Stimulated activated naive B cell treated with anti-CD40 and anti-IgM and Interleukin-4, amounts not matched to agents 10 μg/mL and 1 μg/mL and 100 μg/mL, for 72 hours (primary cell): ENCODE results near the gene AMMECR1.
"Not testable (repeated sequence)": the region's sequence is repeated elsewhere in the genome, so short reads cannot be mapped to it uniquely, and the experiment has no call there.

Experiments used
- ATAC-seq, 2 donors: fragments of 150-1000 bp; cut with Tn5 transposase; replicated peaks; 2 replicates each; pipeline ENCODE4 v1.10.0; 2021; ENCODE audit warnings: moderate library complexity in 1 of 2
- DNase-seq: peaks from one replicate; pipeline ENCODE4 v3.0.0; 2021
- H3K27ac Mint-ChIP-seq: one replicate; pipeline ENCODE4 v1.8.0; 2022; ENCODE audit warnings: mild to moderate bottlenecking, mixed read lengths
- H3K27me3 Mint-ChIP-seq, 2 donors: one replicate each; pipeline ENCODE4 v1.8.0; 2022; ENCODE audit warnings: mixed read lengths in 2 of 2
- H3K36me3 Mint-ChIP-seq, 2 donors: one replicate each; pipeline ENCODE4 v1.8.0; 2022; ENCODE audit warnings: mixed read lengths in 2 of 2, mild to moderate bottlenecking in 1 of 2
- H3K4me1 Mint-ChIP-seq, 2 donors: one replicate each; pipeline ENCODE4 v1.8.0; 2022; ENCODE audit warnings: mixed read lengths in 2 of 2, mild to moderate bottlenecking in 1 of 2
- H3K4me3 Mint-ChIP-seq, 2 donors: one replicate each; pipeline ENCODE4 v1.8.0; 2022; ENCODE audit warnings: mild to moderate bottlenecking in 2 of 2, mixed read lengths in 2 of 2, moderate library complexity in 1 of 2
- H3K9me3 Mint-ChIP-seq, 2 donors: one replicate each; pipeline ENCODE4 v1.8.0; 2022; ENCODE audit warnings: mixed read lengths in 2 of 2, mild to moderate bottlenecking in 1 of 2

The AMMECR1 gene

GRCh38 chrX:110155759-110156158 is 162.1 kb downstream of the AMMECR1 start:
- H3K4me1 Mint-ChIP-seq: peaks cover 10 to 12% of the 10 kb centered on the region in 2 donors
- H3K27ac Mint-ChIP-seq: no peak overlapping the region
- H3K4me3 Mint-ChIP-seq: no peak overlapping the region
- peaks cover 0 to 15% of the 10 kb centered on the region in 2 donors for H3K27me3 Mint-ChIP-seq
- DNase-seq: no peak
- peaks cover 7 to 8% of the 10 kb centered on the region in 2 donors for H3K36me3 Mint-ChIP-seq
- no peak for ATAC-seq
- H3K9me3 Mint-ChIP-seq: no peaks in the 10 kb centered on the region

GRCh38 chrX:110154328-110154727 is 163.6 kb downstream of the AMMECR1 start:
- H3K27ac Mint-ChIP-seq, DNase-seq, H3K4me1 Mint-ChIP-seq, H3K9me3 Mint-ChIP-seq, ATAC-seq, H3K4me3 Mint-ChIP-seq: not testable (repeated sequence)
- H3K36me3 Mint-ChIP-seq: peaks cover 10 to 13% of the 10 kb centered on the region in 2 donors
- peaks cover 0 to 15% of the 10 kb centered on the region in 2 donors for H3K27me3 Mint-ChIP-seq

DNA sequence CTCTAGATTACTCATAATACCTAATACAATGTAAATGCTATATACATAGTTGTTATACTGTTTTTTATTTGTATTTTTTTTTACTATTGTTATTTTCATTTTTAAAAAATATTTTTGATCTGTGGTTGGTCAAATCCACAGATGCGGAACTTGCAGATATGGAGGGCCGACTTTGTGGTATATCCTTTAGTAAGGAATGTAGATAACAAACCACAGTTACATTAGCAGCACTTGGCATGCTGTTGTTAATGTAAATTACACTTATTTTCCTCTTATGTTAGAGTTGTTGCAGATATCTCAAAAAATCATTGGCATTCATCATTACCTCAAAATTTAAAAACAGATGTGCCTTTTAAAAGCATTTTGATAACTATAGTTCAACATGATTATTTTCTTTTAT is 164.0 kb downstream of the AMMECR1 start:
- DNase-seq (no peak), ATAC-seq (no peak)
- no peak overlapping the region for H3K4me3 Mint-ChIP-seq
- H3K9me3 Mint-ChIP-seq: no peaks in the 10 kb centered on the region
- H3K27ac Mint-ChIP-seq: no peak overlapping the region
- H3K36me3 Mint-ChIP-seq: peaks cover 10 to 14% of the 10 kb centered on the region in 2 donors
- H3K4me1 Mint-ChIP-seq: peaks cover under 1% of the 10 kb centered on the region in 2 donors
- H3K27me3 Mint-ChIP-seq: peaks cover 0 to 15% of the 10 kb centered on the region in 2 donors

DNA sequence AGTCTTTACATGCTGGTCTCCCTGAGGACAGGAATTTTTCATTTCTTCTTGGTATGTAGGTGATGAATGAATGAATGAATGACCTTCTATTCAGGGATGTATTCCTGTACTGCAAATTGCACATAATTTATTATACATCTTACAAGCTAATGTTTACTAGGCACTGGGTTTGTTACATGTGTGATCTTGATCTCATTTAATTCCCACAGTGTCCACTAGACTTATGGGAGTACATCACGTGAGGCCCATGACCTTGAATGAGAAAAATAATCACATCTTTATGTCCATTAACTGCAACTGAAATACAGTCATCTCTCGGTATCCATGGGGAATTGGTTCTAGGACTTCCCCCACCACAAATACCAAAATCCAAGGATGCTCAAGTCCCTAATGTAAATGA is 164.6 kb downstream of the AMMECR1 start:
- peaks cover 11 to 14% of the 10 kb centered on the region in 2 donors for H3K36me3 Mint-ChIP-seq
- H3K9me3 Mint-ChIP-seq: no peaks in the 10 kb centered on the region
- H3K27ac Mint-ChIP-seq: no peak overlapping the region
- no peaks in the 10 kb centered on the region for H3K4me1 Mint-ChIP-seq
- H3K4me3 Mint-ChIP-seq: no peak overlapping the region
- ATAC-seq (no peak), DNase-seq (no peak)
- H3K27me3 Mint-ChIP-seq: peaks cover 0 to 15% of the 10 kb centered on the region in 2 donors

GRCh38 chrX:110146521-110146920 is 171.4 kb downstream of the AMMECR1 start:
- H3K4me1 Mint-ChIP-seq: peaks cover 4% of the 10 kb centered on the region in 2 donors
- no peak overlapping the region for H3K27ac Mint-ChIP-seq
- peaks cover 12 to 18% of the 10 kb centered on the region in 2 donors for H3K36me3 Mint-ChIP-seq
- ATAC-seq (peak; percentile 57 to 84), DNase-seq (peak; percentile 8)
- peaks cover 0 to 5% of the 10 kb centered on the region in 2 donors for H3K9me3 Mint-ChIP-seq
- no peak overlapping the region for H3K4me3 Mint-ChIP-seq
- no peaks in the 10 kb centered on the region for H3K27me3 Mint-ChIP-seq

DNA sequence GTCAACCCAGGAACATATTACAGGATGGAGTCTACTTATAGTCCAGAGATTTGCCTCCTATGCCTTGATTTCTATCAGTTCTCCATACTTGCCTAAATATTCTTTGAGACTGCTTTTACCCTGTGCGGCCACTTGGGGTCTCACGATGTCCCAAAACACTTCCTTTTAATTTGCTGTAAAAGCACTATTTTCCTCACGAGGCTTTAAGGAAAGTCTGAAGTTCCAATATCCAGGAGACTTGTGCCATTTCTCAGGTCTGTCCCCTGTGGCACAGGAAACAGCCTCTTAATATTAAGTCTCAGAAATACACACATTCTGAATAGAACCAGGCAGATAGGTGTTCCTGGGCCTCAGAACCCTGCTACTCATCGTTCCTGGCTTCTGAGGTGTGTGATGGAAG is 172.0 kb downstream of the AMMECR1 start:
- DNase-seq: no peak
- Mint-ChIP-seq H3K27ac (no peak overlapping the region), H3K27me3 (no peaks in the 10 kb centered on the region), H3K9me3 (peaks cover 2 to 9% of the 10 kb centered on the region in 2 donors), H3K4me3 (no peak overlapping the region), H3K36me3 (peaks cover 12 to 22% of the 10 kb centered on the region in 2 donors), H3K4me1 (peaks cover 4% of the 10 kb centered on the region in 2 donors)
- peak in 1 of 2 donors; percentile 73 for ATAC-seq

GRCh38 chrX:110145311-110145710 is 172.6 kb downstream of the AMMECR1 start:
- peaks cover 12 to 22% of the 10 kb centered on the region in 2 donors for H3K36me3 Mint-ChIP-seq
- H3K27me3 Mint-ChIP-seq: no peaks in the 10 kb centered on the region
- H3K27ac Mint-ChIP-seq: no peak overlapping the region
- no peak for ATAC-seq
- DNase-seq: no peak
- peaks cover 4% of the 10 kb centered on the region in 2 donors for H3K4me1 Mint-ChIP-seq
- peaks cover 2 to 9% of the 10 kb centered on the region in 2 donors for H3K9me3 Mint-ChIP-seq
- H3K4me3 Mint-ChIP-seq: no peak overlapping the region
